ENCODE data around the gene POLR1A. TPM values are rescaled to one million over a fixed set of nuclear protein-coding genes. Genes with fewer than 3 reads are reported as not detected.
"Not testable (repeated sequence)": the region's sequence is repeated elsewhere in the genome, so short reads cannot be mapped to it uniquely, and the experiment has no call there.

POLR1A gene
- total RNA-seq, 1 experiment from 2014 or later = 19.4 TPM

DNA sequence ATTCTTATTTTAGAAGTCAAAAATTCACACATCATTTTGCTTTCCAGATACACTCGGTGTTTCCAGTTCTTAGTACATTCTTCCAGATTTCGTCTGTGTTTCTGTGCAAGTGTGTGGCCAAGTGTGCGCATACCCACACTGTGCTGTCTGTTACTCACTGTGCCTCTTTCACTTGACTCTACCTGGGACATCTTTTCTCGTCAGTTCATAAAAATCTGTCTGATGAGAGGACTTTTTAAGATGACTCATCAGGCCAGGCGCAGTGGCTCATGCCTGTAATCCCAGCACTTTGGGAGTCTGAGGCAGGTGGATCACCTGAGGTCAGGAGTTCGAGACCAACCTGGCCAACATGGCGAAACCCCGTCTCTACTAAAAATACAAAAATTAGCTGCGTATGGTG is 113.6 kb downstream of the POLR1A start:
- H3K79me2 ChIP-seq (ENCODE audit: low read length); H3K4me2 ChIP-seq (ENCODE audit: low read depth, low read length, poor library complexity, severe bottlenecking); H4K20me1 ChIP-seq (ENCODE audit: insufficient read depth, low read depth, low read length); H3K36me3 ChIP-seq (ENCODE audit: insufficient read depth, low read length); H3K9ac ChIP-seq (ENCODE audit: low read length); H2AFZ ChIP-seq (ENCODE audit: low read length); H3K4me3 ChIP-seq (ENCODE audit: low read length); H3K9me3 ChIP-seq (ENCODE audit: low read length); H3K27ac ChIP-seq (ENCODE audit: low read length); H3K9me2 ChIP-seq (replicated peaks; ENCODE audit: insufficient read depth, low read length); H3K4me1 ChIP-seq (ENCODE audit: low read length); DNase-seq; H3K27me3 ChIP-seq (ENCODE audit: low read length): not testable (repeated sequence)

DNA sequence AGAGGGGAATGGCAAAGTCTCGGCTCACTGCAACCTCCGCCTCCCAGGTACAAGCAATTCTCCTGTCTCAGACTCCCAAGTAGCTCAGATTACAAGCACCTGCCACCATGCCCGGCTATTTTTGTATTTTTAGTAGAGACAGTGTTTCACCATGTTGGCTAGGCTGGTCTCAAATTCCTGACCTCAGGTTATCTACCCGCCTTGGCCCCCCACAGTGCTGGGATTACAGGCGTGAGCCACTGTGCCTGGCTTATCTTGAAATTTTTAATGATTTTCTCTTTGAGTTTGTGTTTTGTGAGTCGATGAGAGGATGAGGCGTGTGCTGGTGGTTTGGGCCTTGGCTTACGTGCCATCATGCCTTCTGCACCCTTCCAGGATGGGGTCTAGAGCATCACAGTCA is 115.6 kb downstream of the POLR1A start:
- Histone ChIP-seq H3K9ac (ENCODE audit: low read length) (no peak overlapping the region), H4K20me1 (ENCODE audit: insufficient read depth, low read depth, low read length) (no peaks in the 10 kb centered on the region), H3K9me2 (replicated peaks; ENCODE audit: insufficient read depth, low read length) (no peaks in the 10 kb centered on the region), H3K79me2 (ENCODE audit: low read length) (no peaks in the 10 kb centered on the region), H3K27ac (ENCODE audit: low read length) (no peak overlapping the region), H2AFZ (ENCODE audit: low read length) (no peak overlapping the region), H3K4me3 (ENCODE audit: low read length) (no peak overlapping the region), H3K27me3 (ENCODE audit: low read length) (no peaks in the 10 kb centered on the region), H3K4me2 (ENCODE audit: low read depth, low read length, poor library complexity, severe bottlenecking) (no peak overlapping the region), H3K9me3 (ENCODE audit: low read length) (no peaks in the 10 kb centered on the region), H3K36me3 (ENCODE audit: insufficient read depth, low read length) (no peaks in the 10 kb centered on the region), H3K4me1 (ENCODE audit: low read length) (peaks cover 6% of the 10 kb centered on the region)
- DNase-seq = no peak

DNA sequence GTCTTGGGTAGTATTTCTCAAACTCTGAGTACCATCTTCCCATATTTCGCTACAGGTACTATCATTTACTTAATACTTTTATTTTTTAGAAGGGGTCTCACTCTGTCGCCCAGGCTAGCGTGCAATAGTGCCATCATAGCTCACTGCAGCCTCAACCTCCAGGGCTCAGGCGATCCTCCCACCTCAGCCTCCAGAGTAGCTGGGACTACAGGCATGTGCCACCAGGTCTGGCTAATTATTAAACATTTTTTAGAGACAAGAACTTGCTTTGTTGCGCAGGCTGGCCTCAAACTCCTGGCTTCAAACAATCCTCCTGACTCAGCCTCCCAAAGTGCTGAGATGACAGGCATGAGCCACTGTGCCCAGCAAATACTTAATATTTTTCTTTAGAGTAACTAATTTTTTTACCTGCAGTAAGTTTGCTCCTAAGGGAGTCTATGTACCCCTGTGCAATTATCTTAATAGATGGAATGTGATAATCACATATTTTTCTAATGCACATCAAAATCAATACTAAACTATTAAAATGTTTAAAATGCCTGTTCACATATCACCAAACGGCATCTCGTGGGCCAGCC is 116.3 kb downstream of the POLR1A start:
- no peak overlapping the region for H3K9ac ChIP-seq (ENCODE audit: low read length)
- H3K27ac ChIP-seq (ENCODE audit: low read length) = no peak overlapping the region
- no peaks in the 10 kb centered on the region for H4K20me1 ChIP-seq (ENCODE audit: insufficient read depth, low read depth, low read length)
- no peak overlapping the region for H3K4me2 ChIP-seq (ENCODE audit: low read depth, low read length, poor library complexity, severe bottlenecking)
- H3K79me2 ChIP-seq (ENCODE audit: low read length) = no peaks in the 10 kb centered on the region
- H3K36me3 ChIP-seq (ENCODE audit: insufficient read depth, low read length) = no peaks in the 10 kb centered on the region
- H3K9me3 ChIP-seq (ENCODE audit: low read length) = no peaks in the 10 kb centered on the region
- H3K9me2 ChIP-seq (replicated peaks; ENCODE audit: insufficient read depth, low read length) = no peaks in the 10 kb centered on the region
- no peak overlapping the region for H3K4me3 ChIP-seq (ENCODE audit: low read length)
- no peaks in the 10 kb centered on the region for H3K27me3 ChIP-seq (ENCODE audit: low read length)
- no peak overlapping the region for H2AFZ ChIP-seq (ENCODE audit: low read length)
- no peak for DNase-seq
- peaks cover 6% of the 10 kb centered on the region for H3K4me1 ChIP-seq (ENCODE audit: low read length)

DNA sequence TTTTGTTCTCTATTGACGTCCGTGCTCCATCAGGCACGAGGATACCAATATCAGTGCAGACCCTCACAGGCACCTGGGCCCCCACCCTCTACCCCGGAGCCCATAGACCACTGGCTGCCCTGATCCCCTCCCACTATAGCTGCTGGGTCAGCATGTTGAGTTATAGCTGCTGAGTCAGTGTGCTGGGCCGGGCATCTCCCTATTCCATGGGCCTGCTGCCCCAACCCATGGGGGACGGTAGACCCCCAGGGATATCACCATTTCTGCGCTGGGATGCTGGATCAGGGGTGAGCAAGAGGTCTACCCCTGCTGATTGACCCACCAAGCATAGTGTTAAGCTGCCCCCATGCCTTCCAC is 116.8 kb downstream of the POLR1A start:
- H3K4me2 ChIP-seq (ENCODE audit: low read depth, low read length, poor library complexity, severe bottlenecking) = no peak overlapping the region
- H3K4me1 ChIP-seq (ENCODE audit: low read length) = peaks cover 2% of the 10 kb centered on the region
- H3K9ac ChIP-seq (ENCODE audit: low read length) = no peak overlapping the region
- H3K9me2 ChIP-seq (replicated peaks; ENCODE audit: insufficient read depth, low read length) = no peaks in the 10 kb centered on the region
- H3K4me3 ChIP-seq (ENCODE audit: low read length) = no peak overlapping the region
- no peak overlapping the region for H2AFZ ChIP-seq (ENCODE audit: low read length)
- no peak overlapping the region for H3K27ac ChIP-seq (ENCODE audit: low read length)
- no peak for DNase-seq
- no peaks in the 10 kb centered on the region for H3K36me3 ChIP-seq (ENCODE audit: insufficient read depth, low read length)
- no peaks in the 10 kb centered on the region for H3K79me2 ChIP-seq (ENCODE audit: low read length)
- no peaks in the 10 kb centered on the region for H4K20me1 ChIP-seq (ENCODE audit: insufficient read depth, low read depth, low read length)
- no peaks in the 10 kb centered on the region for H3K9me3 ChIP-seq (ENCODE audit: low read length)
- no peaks in the 10 kb centered on the region for H3K27me3 ChIP-seq (ENCODE audit: low read length)

DNA sequence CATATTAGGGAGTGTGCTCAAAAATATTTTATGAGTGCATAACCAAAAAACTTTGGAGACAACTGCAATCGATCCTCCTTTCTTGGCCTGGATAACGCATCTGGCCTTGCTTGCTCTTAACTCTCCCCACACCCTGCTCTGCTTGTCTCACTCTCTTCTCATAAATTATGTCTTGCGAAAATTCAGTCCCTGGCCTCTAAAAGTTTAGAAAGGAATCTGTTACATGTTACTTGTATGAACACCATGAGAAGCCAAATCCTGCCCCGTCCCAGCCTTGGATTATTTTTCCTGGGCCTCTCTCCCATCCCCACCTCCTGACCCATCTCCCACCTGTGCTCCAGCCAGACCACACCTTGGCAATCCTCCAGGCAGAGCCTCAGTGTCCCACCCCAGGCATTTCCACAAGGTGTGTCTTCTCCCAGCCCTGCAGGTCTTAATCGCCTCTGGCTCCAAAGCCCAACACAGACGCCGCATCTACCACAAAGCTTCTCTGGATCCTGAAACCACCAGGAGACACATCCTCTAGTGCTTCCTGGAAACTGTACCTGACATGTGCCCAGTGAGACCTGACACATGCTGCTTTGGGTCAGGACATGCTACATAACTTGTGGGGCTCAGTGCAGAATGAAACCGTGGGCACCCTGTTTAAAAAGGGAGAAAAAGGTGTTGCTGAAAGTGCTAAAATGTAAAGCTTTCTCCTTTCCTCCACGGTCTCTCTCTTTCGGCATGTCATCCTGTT is 117.3 kb downstream of the POLR1A start:
- no peaks in the 10 kb centered on the region for H3K79me2 ChIP-seq (ENCODE audit: low read length)
- H2AFZ ChIP-seq (ENCODE audit: low read length) = no peak overlapping the region
- no peak overlapping the region for H3K4me3 ChIP-seq (ENCODE audit: low read length)
- no peak overlapping the region for H3K4me2 ChIP-seq (ENCODE audit: low read depth, low read length, poor library complexity, severe bottlenecking)
- no peaks in the 10 kb centered on the region for H3K27me3 ChIP-seq (ENCODE audit: low read length)
- H3K9me2 ChIP-seq (replicated peaks; ENCODE audit: insufficient read depth, low read length) = no peaks in the 10 kb centered on the region
- no peak overlapping the region for H3K9ac ChIP-seq (ENCODE audit: low read length)
- no peaks in the 10 kb centered on the region for H3K4me1 ChIP-seq (ENCODE audit: low read length)
- H3K9me3 ChIP-seq (ENCODE audit: low read length) = no peaks in the 10 kb centered on the region
- no peaks in the 10 kb centered on the region for H4K20me1 ChIP-seq (ENCODE audit: insufficient read depth, low read depth, low read length)
- H3K36me3 ChIP-seq (ENCODE audit: insufficient read depth, low read length) = no peaks in the 10 kb centered on the region
- no peak overlapping the region for H3K27ac ChIP-seq (ENCODE audit: low read length)
- no peak for DNase-seq

DNA sequence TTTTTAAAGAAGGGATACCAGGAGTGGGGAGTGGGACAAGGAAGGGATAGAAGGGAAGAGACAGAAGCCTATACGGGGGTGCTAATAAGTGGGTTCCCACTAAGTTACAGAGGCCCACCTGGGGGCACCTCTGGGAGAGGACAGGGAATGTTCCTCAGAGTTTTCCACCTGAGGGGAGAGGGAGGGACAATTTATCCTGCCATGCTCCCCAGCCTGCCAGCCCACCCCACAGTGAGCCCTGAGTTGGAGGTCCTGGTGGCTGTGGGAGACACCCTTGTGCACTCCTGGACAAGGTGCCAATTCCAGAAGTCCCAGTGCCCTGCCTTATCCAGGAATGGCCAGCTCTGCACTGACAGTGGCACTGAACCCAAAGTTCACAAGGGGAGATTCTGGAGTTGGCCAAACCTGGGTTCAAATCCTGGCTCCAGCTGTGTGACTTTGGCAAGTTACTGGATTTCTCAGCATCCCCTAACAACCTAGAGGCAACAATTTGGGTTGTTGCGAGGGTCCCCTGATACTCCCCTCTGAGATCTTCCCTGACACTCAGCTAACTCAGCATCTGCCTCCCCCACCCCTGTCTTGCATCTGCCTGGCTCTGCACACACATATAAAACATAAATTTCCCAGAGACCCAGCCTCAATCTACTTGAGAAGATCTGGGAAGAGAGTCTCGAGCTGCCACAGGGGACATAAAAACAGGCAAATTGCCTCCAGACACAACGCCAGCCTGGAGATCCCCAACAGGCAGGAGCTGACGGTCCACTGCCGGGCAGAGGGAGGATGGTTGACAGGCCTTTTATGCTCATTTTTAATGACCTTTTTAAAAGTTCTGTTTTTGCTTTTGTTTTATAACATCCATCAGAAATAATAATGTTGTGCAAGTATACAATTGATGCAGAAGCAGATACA is 118.2 kb downstream of the POLR1A start:
- Histone ChIP-seq H3K27me3 (ENCODE audit: low read length) (no peaks in the 10 kb centered on the region), H3K9me2 (replicated peaks; ENCODE audit: insufficient read depth, low read length) (no peaks in the 10 kb centered on the region), H2AFZ (ENCODE audit: low read length) (no peak overlapping the region), H3K9me3 (ENCODE audit: low read length) (no peaks in the 10 kb centered on the region), H3K27ac (ENCODE audit: low read length) (no peak overlapping the region), H3K4me1 (ENCODE audit: low read length) (no peaks in the 10 kb centered on the region), H3K9ac (ENCODE audit: low read length) (no peak overlapping the region), H3K36me3 (ENCODE audit: insufficient read depth, low read length) (no peaks in the 10 kb centered on the region), H3K4me3 (ENCODE audit: low read length) (no peak overlapping the region), H3K79me2 (ENCODE audit: low read length) (no peaks in the 10 kb centered on the region), H4K20me1 (ENCODE audit: insufficient read depth, low read depth, low read length) (no peaks in the 10 kb centered on the region), H3K4me2 (ENCODE audit: low read depth, low read length, poor library complexity, severe bottlenecking) (no peak overlapping the region)
- no peak for DNase-seq

DNA sequence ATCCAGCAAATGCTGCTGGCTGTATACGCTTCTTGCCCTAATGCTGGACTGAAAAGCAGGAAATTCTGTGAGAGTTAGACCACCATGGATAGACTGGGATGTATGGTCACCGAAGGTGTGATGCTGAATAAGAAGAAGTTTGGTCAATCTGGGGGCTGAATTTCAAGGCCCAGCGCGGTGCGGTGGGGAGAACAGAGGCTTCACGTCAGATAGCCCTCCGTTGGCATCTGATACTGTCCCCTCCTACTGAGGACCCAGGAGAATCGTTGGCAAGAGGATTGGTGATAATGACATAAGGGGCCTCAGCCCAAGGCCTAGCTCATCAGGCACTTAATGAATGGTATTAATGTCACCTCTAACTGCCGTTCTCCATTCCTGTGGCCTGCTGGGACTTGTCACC is 119.6 kb downstream of the POLR1A start:
- no peaks in the 10 kb centered on the region for H3K79me2 ChIP-seq (ENCODE audit: low read length)
- H3K27me3 ChIP-seq (ENCODE audit: low read length) = no peaks in the 10 kb centered on the region
- no peak overlapping the region for H3K9ac ChIP-seq (ENCODE audit: low read length)
- no peaks in the 10 kb centered on the region for H3K9me3 ChIP-seq (ENCODE audit: low read length)
- H3K4me3 ChIP-seq (ENCODE audit: low read length) = no peak overlapping the region
- H2AFZ ChIP-seq (ENCODE audit: low read length) = no peak overlapping the region
- H4K20me1 ChIP-seq (ENCODE audit: insufficient read depth, low read depth, low read length) = no peaks in the 10 kb centered on the region
- no peak overlapping the region for H3K27ac ChIP-seq (ENCODE audit: low read length)
- no peak for DNase-seq
- no peaks in the 10 kb centered on the region for H3K9me2 ChIP-seq (replicated peaks; ENCODE audit: insufficient read depth, low read length)
- H3K4me2 ChIP-seq (ENCODE audit: low read depth, low read length, poor library complexity, severe bottlenecking) = no peak overlapping the region
- no peaks in the 10 kb centered on the region for H3K36me3 ChIP-seq (ENCODE audit: insufficient read depth, low read length)
- H3K4me1 ChIP-seq (ENCODE audit: low read length) = no peaks in the 10 kb centered on the region

DNA sequence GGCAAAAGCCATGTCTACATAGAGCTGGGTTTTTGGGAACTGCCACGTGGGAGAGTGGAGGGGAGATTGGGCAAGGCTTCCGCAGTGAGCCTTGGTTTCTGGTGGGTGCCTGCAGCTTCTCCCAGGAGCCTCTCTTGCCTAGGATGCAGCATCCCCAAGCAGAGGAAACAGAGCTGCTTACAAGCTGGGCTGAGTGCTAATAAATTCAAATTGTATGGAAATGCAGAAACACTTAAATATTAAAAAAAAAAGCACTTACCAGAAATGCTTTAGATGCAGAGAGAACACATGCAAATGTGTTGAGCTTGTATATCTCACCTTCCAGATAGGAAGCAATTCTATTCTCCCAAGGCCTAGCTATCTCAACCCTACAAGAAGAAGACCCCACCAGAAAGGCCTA is 120.9 kb downstream of the POLR1A start:
- Histone ChIP-seq H2AFZ (ENCODE audit: low read length) (no peak overlapping the region), H3K9ac (ENCODE audit: low read length) (no peak overlapping the region), H3K27ac (ENCODE audit: low read length) (no peak overlapping the region), H3K9me2 (replicated peaks; ENCODE audit: insufficient read depth, low read length) (no peaks in the 10 kb centered on the region), H3K4me2 (ENCODE audit: low read depth, low read length, poor library complexity, severe bottlenecking) (no peak overlapping the region), H4K20me1 (ENCODE audit: insufficient read depth, low read depth, low read length) (no peaks in the 10 kb centered on the region), H3K79me2 (ENCODE audit: low read length) (no peaks in the 10 kb centered on the region), H3K4me3 (ENCODE audit: low read length) (no peak overlapping the region), H3K27me3 (ENCODE audit: low read length) (no peaks in the 10 kb centered on the region), H3K36me3 (ENCODE audit: insufficient read depth, low read length) (no peaks in the 10 kb centered on the region), H3K4me1 (ENCODE audit: low read length) (no peaks in the 10 kb centered on the region), H3K9me3 (ENCODE audit: low read length) (no peaks in the 10 kb centered on the region)
- no peak for DNase-seq
